Parathyroid adenoma (tissue), 2 donors: Measurements from ENCODE around the gene ANKRD39.
A peak's percentile ranks its signal among the peaks of the same experiment; 100 is the strongest.

ENCODE experiments used
- H2AFZ ChIP-seq: fragments of 300-600 bp; sonication (generic); one replicate; pipeline ENCODE4 v1.7.0; 2017; ENCODE audit warnings: antibody characterized with exemption, mild to moderate bottlenecking
- H3K27ac ChIP-seq: fragments of 300-600 bp; sonication (generic); one replicate; pipeline ENCODE4 v1.7.0; 2017
- H3K27me3 ChIP-seq: fragments of 300-600 bp; sonication (generic); one replicate; pipeline ENCODE4 v1.7.0; 2017; ENCODE audit warnings: low read length; ENCODE audit not compliant: control insufficient read depth, insufficient read depth
- H3K36me3 ChIP-seq: fragments of 300-600 bp; sonication (generic); one replicate; pipeline ENCODE4 v1.7.0; 2017; ENCODE audit warnings: low read length; ENCODE audit not compliant: control insufficient read depth, insufficient read depth
- H3K4me1 ChIP-seq: fragments of 300-600 bp; sonication (generic); one replicate; pipeline ENCODE4 v1.7.0; 2017; ENCODE audit warnings: control low read depth
- H3K4me2 ChIP-seq: fragments of 300-600 bp; sonication (generic); one replicate; pipeline ENCODE4 v1.7.0; 2017; ENCODE audit warnings: low read length
- H3K4me3 ChIP-seq: fragments of 300-600 bp; sonication (generic); one replicate; pipeline ENCODE4 v1.7.0; 2017; ENCODE audit warnings: low read depth, low read length
- H3K79me2 ChIP-seq: fragments of 300-600 bp; sonication (generic); one replicate; pipeline ENCODE4 v1.7.0; 2017; ENCODE audit warnings: control low read depth
- H3K9ac ChIP-seq: fragments of 300-600 bp; sonication (generic); one replicate; pipeline ENCODE4 v1.7.0; 2017; ENCODE audit warnings: mild to moderate bottlenecking
- H3K9me3 ChIP-seq: fragments of 300-600 bp; sonication (generic); one replicate; pipeline ENCODE4 v1.7.0; 2017; ENCODE audit warnings: low read length; ENCODE audit not compliant: control insufficient read depth
- TF ChIP-seq, protein P1 (sequence below): fragments of 300-600 bp; sonication (generic); IDR thresholded peaks from one replicate; pipeline ENCODE4 v1.7.0; 2017; ENCODE audit warnings: antibody characterized with exemption, mild to moderate bottlenecking
- donor health status: primary hyperparathyroidism.

The ANKRD39 gene

GRCh38 chr2:96819876-96820511 is 37.8 kb downstream of the ANKRD39 start:
- Histone ChIP-seq H3K79me2 (peaks cover 45% of the 10 kb centered on the region), H3K27ac (no peak overlapping the region), H3K4me3 (no peak overlapping the region), H3K36me3 (no peaks in the 10 kb centered on the region), H2AFZ (no peak overlapping the region), H3K9me3 (no peaks in the 10 kb centered on the region), H3K4me2 (no peak overlapping the region), H3K4me1 (peaks cover 31% of the 10 kb centered on the region), H3K27me3 (no peaks in the 10 kb centered on the region), H3K9ac (no peak overlapping the region)
- TF ChIP-seq, protein P1, sequence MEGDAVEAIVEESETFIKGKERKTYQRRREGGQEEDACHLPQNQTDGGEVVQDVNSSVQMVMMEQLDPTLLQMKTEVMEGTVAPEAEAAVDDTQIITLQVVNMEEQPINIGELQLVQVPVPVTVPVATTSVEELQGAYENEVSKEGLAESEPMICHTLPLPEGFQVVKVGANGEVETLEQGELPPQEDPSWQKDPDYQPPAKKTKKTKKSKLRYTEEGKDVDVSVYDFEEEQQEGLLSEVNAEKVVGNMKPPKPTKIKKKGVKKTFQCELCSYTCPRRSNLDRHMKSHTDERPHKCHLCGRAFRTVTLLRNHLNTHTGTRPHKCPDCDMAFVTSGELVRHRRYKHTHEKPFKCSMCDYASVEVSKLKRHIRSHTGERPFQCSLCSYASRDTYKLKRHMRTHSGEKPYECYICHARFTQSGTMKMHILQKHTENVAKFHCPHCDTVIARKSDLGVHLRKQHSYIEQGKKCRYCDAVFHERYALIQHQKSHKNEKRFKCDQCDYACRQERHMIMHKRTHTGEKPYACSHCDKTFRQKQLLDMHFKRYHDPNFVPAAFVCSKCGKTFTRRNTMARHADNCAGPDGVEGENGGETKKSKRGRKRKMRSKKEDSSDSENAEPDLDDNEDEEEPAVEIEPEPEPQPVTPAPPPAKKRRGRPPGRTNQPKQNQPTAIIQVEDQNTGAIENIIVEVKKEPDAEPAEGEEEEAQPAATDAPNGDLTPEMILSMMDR = no peak

DNA sequence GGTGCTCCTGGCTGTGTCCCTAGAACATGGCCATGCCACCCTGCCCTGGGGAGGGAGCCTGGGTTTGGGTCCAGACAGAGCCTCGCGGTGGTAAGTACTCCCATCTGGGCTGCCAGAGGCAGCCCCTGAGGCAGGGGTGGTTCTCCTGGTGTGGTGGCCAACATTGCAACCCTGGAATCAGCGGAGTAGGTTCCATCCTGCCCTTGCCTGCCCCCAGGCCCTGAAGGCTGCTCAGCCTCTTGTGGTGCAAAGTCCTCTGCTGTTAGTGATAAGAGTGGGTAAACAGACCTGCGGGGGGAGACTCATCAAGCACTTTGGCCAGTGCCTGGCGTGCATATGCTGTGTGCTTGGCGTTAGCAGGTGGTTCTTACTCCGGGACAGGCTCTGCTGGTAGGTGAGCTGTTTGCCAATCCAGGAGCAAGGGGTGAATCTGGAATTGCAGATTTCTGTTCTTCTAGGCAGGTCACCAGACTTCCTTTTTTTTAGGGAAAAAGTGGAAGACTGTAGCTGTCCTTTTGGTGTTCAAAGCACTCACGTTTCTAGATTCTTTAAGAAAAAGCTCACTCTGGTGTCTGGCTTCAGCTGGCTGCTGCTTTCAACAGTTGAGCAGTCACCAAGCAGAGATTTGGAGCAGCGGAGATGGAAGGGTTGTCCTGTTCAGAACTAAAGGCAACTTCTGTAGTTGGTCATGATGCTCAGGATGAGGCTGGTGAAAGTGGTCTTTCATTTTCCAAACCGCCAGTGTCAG is 38.5 kb downstream of the ANKRD39 start:
- H3K4me1 ChIP-seq = peaks cover 31% of the 10 kb centered on the region
- H3K36me3 ChIP-seq = no peaks in the 10 kb centered on the region
- H3K79me2 ChIP-seq = peaks cover 38% of the 10 kb centered on the region
- peak overlapping the region; percentile 34 for H3K4me2 ChIP-seq
- H3K27ac ChIP-seq = no peak overlapping the region
- no peak overlapping the region for H3K9ac ChIP-seq
- H3K4me3 ChIP-seq = no peak overlapping the region
- H3K27me3 ChIP-seq = no peaks in the 10 kb centered on the region
- no peak overlapping the region for H2AFZ ChIP-seq
- TF ChIP-seq, protein P1 = no peak
- no peaks in the 10 kb centered on the region for H3K9me3 ChIP-seq

GRCh38 chr2:96817882-96818281 is 39.9 kb downstream of the ANKRD39 start:
- Histone ChIP-seq H2AFZ (no peak overlapping the region), H3K79me2 (peaks cover 38% of the 10 kb centered on the region), H3K4me1 (peaks cover 29% of the 10 kb centered on the region), H3K4me3 (peak overlapping the region; percentile 56), H3K4me2 (peak overlapping the region; percentile 97), H3K9me3 (no peaks in the 10 kb centered on the region), H3K9ac (no peak overlapping the region), H3K27ac (no peak overlapping the region), H3K27me3 (no peaks in the 10 kb centered on the region), H3K36me3 (no peaks in the 10 kb centered on the region)
- TF ChIP-seq, protein P1 = no peak

GRCh38 chr2:96816836-96817702 is 40.7 kb downstream of the ANKRD39 start:
- no peaks in the 10 kb centered on the region for H3K36me3 ChIP-seq
- peaks cover 25% of the 10 kb centered on the region for H3K4me1 ChIP-seq
- peak overlapping the region; percentile 97 for H3K4me2 ChIP-seq
- H2AFZ ChIP-seq = no peak overlapping the region
- no peak overlapping the region for H3K27ac ChIP-seq
- H3K27me3 ChIP-seq = no peaks in the 10 kb centered on the region
- H3K9me3 ChIP-seq = no peaks in the 10 kb centered on the region
- TF ChIP-seq, protein P1 = no peak
- no peak overlapping the region for H3K9ac ChIP-seq
- peaks cover 34% of the 10 kb centered on the region for H3K79me2 ChIP-seq
- H3K4me3 ChIP-seq = peak overlapping the region; percentile 56
